ENCODE data around the gene AMOTL1.

AMOTL1 gene

GRCh38 chr11:94864506-94865045, 96.4 kb downstream of the AMOTL1 start:
- CTCF ChIA-PET, result no interaction called here
- no peak for DNase-seq (ENCODE audit: extremely low spot score)
- TF ChIP-seq FOXK2 (IDR thresholded peaks at IDR 0.05), result no peak
- TF ChIP-seq SP1 (IDR thresholded peaks at IDR 0.05), result no peak
- TF ChIP-seq L3MBTL2 (conservative IDR thresholded peaks at IDR 0.05), result no peak
- TF ChIP-seq FOXM1 (IDR thresholded peaks at IDR 0.05; ENCODE audit: borderline replicate concordance), result no peak
- TF ChIP-seq ZNF384 (IDR thresholded peaks at IDR 0.05), result no peak
- TF ChIP-seq SUZ12 (IDR thresholded peaks at IDR 0.05), result no peak
- TF ChIP-seq NFRKB (IDR thresholded peaks at IDR 0.05), result no peak
- no peak for TF ChIP-seq LEF1 (IDR thresholded peaks at IDR 0.05; ENCODE audit: borderline replicate concordance)
- TF ChIP-seq ELF4 (IDR thresholded peaks at IDR 0.05), result no peak
- POLR2A ChIA-PET, result no interaction called here

DNA sequence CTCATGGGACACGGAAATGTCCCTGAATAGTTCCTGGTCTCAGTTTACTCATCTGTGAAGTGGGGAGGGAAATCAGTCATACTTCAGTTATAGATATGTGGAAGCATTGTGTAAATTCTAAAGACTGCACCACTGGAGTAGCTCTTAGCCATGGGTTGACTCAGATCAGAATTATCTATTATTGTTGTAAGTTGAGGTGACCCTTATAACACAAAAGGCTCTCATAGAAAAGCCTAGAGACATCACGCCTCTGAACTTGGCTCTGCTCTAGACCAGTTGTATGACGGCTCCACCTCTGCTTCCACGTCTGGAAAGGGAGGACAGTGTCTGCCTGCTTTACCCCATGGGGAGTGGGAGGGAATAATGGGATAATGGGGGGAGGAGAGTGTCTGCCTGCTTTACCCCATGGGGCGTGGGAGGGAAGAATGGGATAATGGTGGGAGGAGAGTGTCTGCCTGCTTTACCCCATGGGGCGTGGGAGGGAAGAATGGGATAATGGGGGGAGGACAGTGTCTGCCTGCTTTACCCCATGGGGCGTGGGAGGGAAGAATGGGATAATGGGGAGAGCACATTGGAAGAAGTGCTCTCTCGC, 98.2 kb downstream of the AMOTL1 start:
- ChIA-PET POLR2A (no interaction called here), CTCF (no interaction called here)
- TF ChIP-seq LEF1 (IDR thresholded peaks at IDR 0.05; ENCODE audit: borderline replicate concordance), result no peak
- no peak for TF ChIP-seq FOXK2 (IDR thresholded peaks at IDR 0.05)
- no peak for TF ChIP-seq ELF4 (IDR thresholded peaks at IDR 0.05)
- no peak for TF ChIP-seq HDGF (IDR thresholded peaks at IDR 0.05; ENCODE audit: borderline replicate concordance)
- no peak for TF ChIP-seq FOXM1 (IDR thresholded peaks at IDR 0.05; ENCODE audit: borderline replicate concordance)
- TF ChIP-seq FOXA1 (IDR thresholded peaks at IDR 0.05), result no peak
- no peak for TF ChIP-seq ZNF384 (IDR thresholded peaks at IDR 0.05)
- no peak for DNase-seq (ENCODE audit: extremely low spot score)

DNA sequence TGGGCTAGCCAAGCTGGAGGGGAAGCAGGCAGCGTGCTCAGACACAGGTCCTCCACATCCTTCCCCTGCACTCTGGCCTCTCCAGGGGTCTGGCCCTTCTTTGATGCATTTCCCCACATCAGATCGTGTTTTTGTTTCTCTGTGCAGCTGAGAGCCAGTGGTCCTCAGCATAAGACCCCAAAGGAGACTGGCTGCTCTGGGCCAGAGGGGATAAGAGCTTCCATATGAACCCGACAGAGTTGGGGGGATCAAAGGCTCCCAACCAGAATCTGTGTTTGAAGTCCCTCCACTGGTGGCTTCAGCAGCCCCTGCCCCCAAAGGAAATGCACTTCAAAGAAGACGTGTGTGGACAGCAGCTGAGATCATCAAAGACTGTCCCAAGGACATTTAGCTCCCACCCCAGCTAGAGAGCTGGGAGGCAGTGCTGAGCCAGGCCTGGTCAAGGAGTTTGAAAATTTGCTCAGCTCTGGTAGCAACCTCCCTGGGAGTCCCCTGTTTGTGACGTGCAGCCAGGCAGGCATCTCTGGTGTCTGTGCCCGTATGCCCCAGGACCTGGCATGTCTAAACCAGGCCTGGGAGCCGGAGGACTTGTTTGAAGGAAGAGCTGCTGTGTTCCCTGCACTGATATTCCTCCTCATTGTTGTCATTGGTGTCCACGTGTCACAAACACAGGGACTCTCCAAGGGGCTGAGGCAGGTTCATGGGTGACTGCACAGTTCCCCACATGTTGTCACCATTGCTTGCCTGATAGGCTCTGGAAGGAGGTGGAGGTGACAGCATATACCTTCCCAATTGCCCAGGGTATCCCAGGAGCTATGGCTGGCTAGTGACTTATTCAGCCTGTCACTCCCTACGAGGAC, 99.0 kb downstream of the AMOTL1 start:
- no peak for DNase-seq (ENCODE audit: extremely low spot score)
- POLR2A ChIA-PET, result no interaction called here
- CTCF ChIA-PET, result no interaction called here
- TF ChIP-seq NFRKB (IDR thresholded peaks at IDR 0.05), result no peak
- no peak for TF ChIP-seq L3MBTL2 (conservative IDR thresholded peaks at IDR 0.05)
- TF ChIP-seq TARDBP (IDR thresholded peaks at IDR 0.05), result no peak
- TF ChIP-seq ZNF384 (IDR thresholded peaks at IDR 0.05), result no peak
- no peak for TF ChIP-seq ARNT (IDR thresholded peaks at IDR 0.05)
- TF ChIP-seq LEF1 (IDR thresholded peaks at IDR 0.05; ENCODE audit: borderline replicate concordance), result no peak
- no peak for TF ChIP-seq ELF4 (IDR thresholded peaks at IDR 0.05)
- TF ChIP-seq SP1 (IDR thresholded peaks at IDR 0.05), result no peak
- no peak for TF ChIP-seq FOXM1 (IDR thresholded peaks at IDR 0.05; ENCODE audit: borderline replicate concordance)
- TF ChIP-seq CTBP1 (IDR thresholded peaks at IDR 0.05; ENCODE audit: borderline replicate concordance), result no peak
- no peak for TF ChIP-seq FOXA1 (IDR thresholded peaks at IDR 0.05)
- TF ChIP-seq BHLHE40 (IDR thresholded peaks at IDR 0.05; ENCODE audit: borderline replicate concordance), result no peak
- TF ChIP-seq FOXK2 (IDR thresholded peaks at IDR 0.05), result no peak
- TF ChIP-seq SUZ12 (IDR thresholded peaks at IDR 0.05), result no peak
- TF ChIP-seq, protein P1, sequence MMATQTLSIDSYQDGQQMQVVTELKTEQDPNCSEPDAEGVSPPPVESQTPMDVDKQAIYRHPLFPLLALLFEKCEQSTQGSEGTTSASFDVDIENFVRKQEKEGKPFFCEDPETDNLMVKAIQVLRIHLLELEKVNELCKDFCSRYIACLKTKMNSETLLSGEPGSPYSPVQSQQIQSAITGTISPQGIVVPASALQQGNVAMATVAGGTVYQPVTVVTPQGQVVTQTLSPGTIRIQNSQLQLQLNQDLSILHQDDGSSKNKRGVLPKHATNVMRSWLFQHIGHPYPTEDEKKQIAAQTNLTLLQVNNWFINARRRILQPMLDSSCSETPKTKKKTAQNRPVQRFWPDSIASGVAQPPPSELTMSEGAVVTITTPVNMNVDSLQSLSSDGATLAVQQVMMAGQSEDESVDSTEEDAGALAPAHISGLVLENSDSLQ (IDR thresholded peaks at IDR 0.05), result no peak
- TF ChIP-seq HDGF (IDR thresholded peaks at IDR 0.05; ENCODE audit: borderline replicate concordance), result no peak

DNA sequence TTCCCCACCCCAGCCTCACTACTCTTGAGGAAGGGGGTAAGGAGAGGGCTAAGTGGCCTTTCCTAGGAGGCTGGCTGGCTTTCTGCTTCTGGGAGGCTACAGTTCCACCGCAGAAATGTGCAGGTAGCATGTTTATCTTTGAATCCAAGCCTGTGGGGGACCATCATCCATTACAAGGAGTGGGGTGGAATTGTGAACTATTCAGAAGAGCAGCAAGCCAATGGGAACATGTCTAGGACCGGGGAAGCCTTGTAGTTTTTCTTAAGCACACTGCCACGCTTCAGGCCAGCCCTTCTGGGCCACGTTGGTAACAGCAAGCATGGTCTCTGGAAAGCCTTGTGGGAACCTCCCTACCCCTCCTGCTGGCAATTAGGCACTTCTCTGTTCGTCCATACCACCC, 100.3 kb downstream of the AMOTL1 start:
- DNase-seq (ENCODE audit: extremely low spot score), result no peak
- TF ChIP-seq HDGF (IDR thresholded peaks at IDR 0.05; ENCODE audit: borderline replicate concordance) (no peak), LEF1 (IDR thresholded peaks at IDR 0.05; ENCODE audit: borderline replicate concordance) (no peak), FOXM1 (IDR thresholded peaks at IDR 0.05; ENCODE audit: borderline replicate concordance) (no peak), FOXK2 (IDR thresholded peaks at IDR 0.05) (no peak), BHLHE40 (IDR thresholded peaks at IDR 0.05; ENCODE audit: borderline replicate concordance) (no peak), TARDBP (IDR thresholded peaks at IDR 0.05) (no peak), L3MBTL2 (conservative IDR thresholded peaks at IDR 0.05) (no peak), NFRKB (IDR thresholded peaks at IDR 0.05) (no peak), ARNT (IDR thresholded peaks at IDR 0.05) (no peak), ZNF384 (IDR thresholded peaks at IDR 0.05) (no peak), FOXA1 (IDR thresholded peaks at IDR 0.05) (no peak), CTBP1 (IDR thresholded peaks at IDR 0.05; ENCODE audit: borderline replicate concordance) (no peak), ELF4 (IDR thresholded peaks at IDR 0.05) (no peak), SUZ12 (IDR thresholded peaks at IDR 0.05) (no peak)
- TF ChIP-seq, protein P1 (IDR thresholded peaks at IDR 0.05), result no peak
- ChIA-PET POLR2A (no interaction called here), CTCF (no interaction called here)

DNA sequence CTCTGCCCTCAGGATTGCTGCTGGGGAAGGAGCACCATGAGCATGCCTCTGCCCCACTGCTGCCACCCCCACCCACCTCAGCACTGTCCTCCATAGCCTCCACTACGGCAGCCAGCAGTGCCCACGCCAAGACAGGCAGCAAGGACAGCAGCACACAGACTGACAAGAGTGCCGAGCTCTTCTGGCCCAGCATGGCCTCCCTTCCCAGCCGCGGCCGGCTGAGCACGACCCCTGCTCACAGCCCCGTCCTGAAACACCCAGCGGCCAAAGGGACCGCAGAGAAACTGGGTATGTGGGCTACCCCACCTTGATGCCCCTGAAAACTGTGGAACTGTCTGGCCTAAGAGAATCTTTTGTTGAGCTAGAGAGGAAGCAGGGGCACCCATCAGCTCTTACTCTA, 101.0 kb downstream of the AMOTL1 start:
- DNase-seq (ENCODE audit: extremely low spot score), result no peak
- POLR2A ChIA-PET, result no interaction called here
- CTCF ChIA-PET, result no interaction called here
- TF ChIP-seq HDGF (IDR thresholded peaks at IDR 0.05; ENCODE audit: borderline replicate concordance) (no peak), L3MBTL2 (conservative IDR thresholded peaks at IDR 0.05) (no peak), FOXK2 (IDR thresholded peaks at IDR 0.05) (no peak), LEF1 (IDR thresholded peaks at IDR 0.05; ENCODE audit: borderline replicate concordance) (no peak), TARDBP (IDR thresholded peaks at IDR 0.05) (no peak), ARNT (IDR thresholded peaks at IDR 0.05) (no peak), FOXA1 (IDR thresholded peaks at IDR 0.05) (no peak), ZNF384 (IDR thresholded peaks at IDR 0.05) (no peak), ELF4 (IDR thresholded peaks at IDR 0.05) (no peak), FOXM1 (IDR thresholded peaks at IDR 0.05; ENCODE audit: borderline replicate concordance) (no peak), SP1 (IDR thresholded peaks at IDR 0.05) (no peak), CTBP1 (IDR thresholded peaks at IDR 0.05; ENCODE audit: borderline replicate concordance) (no peak), SUZ12 (IDR thresholded peaks at IDR 0.05) (no peak), BHLHE40 (IDR thresholded peaks at IDR 0.05; ENCODE audit: borderline replicate concordance) (no peak), NFRKB (IDR thresholded peaks at IDR 0.05) (no peak)
- TF ChIP-seq, protein P1 (IDR thresholded peaks at IDR 0.05), result no peak
